ENCODE data around the gene OR52B2. TPM values are rescaled to one million over a fixed set of nuclear protein-coding genes. Genes with fewer than 3 reads are reported as not detected.

OR52B2 gene
- total and polyA plus RNA-seq, 8 donors: not detected

- no peak for DNase-seq
- 71 to 90% (median 82%) methylated on average over 1 of the region's 1 CpG; no CpG with 5 or more reads in 1 of the 5 donors for WGBS, 5 donors
- intact Hi-C loops (cut with DNase I; ENCODE audit: low total_unique reads): no loop called here
- Histone ChIP-seq H3K27me3 (no peaks in the 10 kb centered on the region), H3K4me1 (no peaks in the 10 kb centered on the region), H3K27ac (peak overlapping the region in 1 of 5 donors; percentile 44), H3K36me3 (no peaks in the 10 kb centered on the region), H3K9me3 (no peaks in the 10 kb centered on the region), H3K4me3 (no peak overlapping the region)
- TF ChIP-seq EP300 (IDR thresholded peaks at IDR 0.05): no peak
- TF ChIP-seq CTCF (IDR thresholded peaks at IDR 0.05): no peak
- no peak for TF ChIP-seq POLR2A (IDR thresholded peaks at IDR 0.05)
- TF ChIP-seq POLR2AphosphoS5 (IDR thresholded peaks at IDR 0.05): no peak
Observed at GRCh38 chr11:6129011-6129410, 41.1 kb downstream of the OR52B2 start.

GRCh38 chr11:6127881-6128280, 42.2 kb downstream of the OR52B2 start:
- Histone ChIP-seq H3K27ac (no peak overlapping the region), H3K4me1 (no peaks in the 10 kb centered on the region), H3K36me3 (no peaks in the 10 kb centered on the region), H3K27me3 (no peaks in the 10 kb centered on the region), H3K9me3 (no peaks in the 10 kb centered on the region), H3K4me3 (no peak overlapping the region)
- intact Hi-C loops (cut with DNase I; ENCODE audit: low total_unique reads): no loop called here
- 47 to 53% (median 49%) methylated on average over 4 of the region's 4 CpGs for WGBS, 5 donors
- no peak for DNase-seq
- no peak for TF ChIP-seq POLR2AphosphoS5 (IDR thresholded peaks at IDR 0.05)
- TF ChIP-seq EP300 (IDR thresholded peaks at IDR 0.05): no peak
- TF ChIP-seq POLR2A (IDR thresholded peaks at IDR 0.05): no peak
- no peak for TF ChIP-seq CTCF (IDR thresholded peaks at IDR 0.05)

GRCh38 chr11:6124245-6124644, 45.9 kb downstream of the OR52B2 start:
- Histone ChIP-seq H3K36me3 (no peaks in the 10 kb centered on the region), H3K4me1 (no peaks in the 10 kb centered on the region), H3K27me3 (no peaks in the 10 kb centered on the region), H3K4me3 (no peak overlapping the region), H3K9me3 (no peaks in the 10 kb centered on the region), H3K27ac (no peak overlapping the region)
- intact Hi-C loops (cut with DNase I; ENCODE audit: low total_unique reads): no loop called here
- no peak for DNase-seq
- TF ChIP-seq POLR2A (IDR thresholded peaks at IDR 0.05) (no peak), EP300 (IDR thresholded peaks at IDR 0.05) (no peak), POLR2AphosphoS5 (IDR thresholded peaks at IDR 0.05) (no peak), CTCF (IDR thresholded peaks at IDR 0.05) (no peak)
- 50 to 61% (median 52%) methylated on average over 3 of the region's 3 CpGs for WGBS, 5 donors

Other genes with a start within 250 kb of the OR52B2 start
- not detected for gene OR56A3, start 228.1 kb downstream of the OR52B2 start, total RNA-seq
- gene OR56A3, start 228.1 kb downstream of the OR52B2 start, polyA plus RNA-seq: not detected
- gene OR56A5, start 201.8 kb downstream of the OR52B2 start, total RNA-seq: not detected
- not detected for gene OR56A5, start 201.8 kb downstream of the OR52B2 start, polyA plus RNA-seq
- gene OR52L1, start 183.3 kb downstream of the OR52B2 start, total RNA-seq: not detected
- not detected for gene OR52L1, start 183.3 kb downstream of the OR52B2 start, polyA plus RNA-seq
- gene OR56A4, start 163.4 kb downstream of the OR52B2 start, total RNA-seq: not detected
- not detected for gene OR56A4, start 163.4 kb downstream of the OR52B2 start, polyA plus RNA-seq
- gene OR56A1, start 139.6 kb downstream of the OR52B2 start, total RNA-seq: under 1 TPM in 1 of 5 donors, not detected in 4; 0.18 TPM
- not detected for gene OR56A1, start 139.6 kb downstream of the OR52B2 start, polyA plus RNA-seq
- not detected for gene OR56B4, start 62.6 kb downstream of the OR52B2 start, total RNA-seq
- under 1 TPM in 1 of 3 donors, not detected in 2; 0.61 TPM for gene OR56B4, start 62.6 kb downstream of the OR52B2 start, polyA plus RNA-seq
- not detected for gene OR52W1, start 28.9 kb upstream of the OR52B2 start, total RNA-seq
- gene OR52W1, start 28.9 kb upstream of the OR52B2 start, polyA plus RNA-seq: not detected
- gene C11orf42, start 35.2 kb upstream of the OR52B2 start, total RNA-seq: not detected
- not detected for gene C11orf42, start 35.2 kb upstream of the OR52B2 start, polyA plus RNA-seq
- 100 to 1,000 TPM in 2 of 5 donors, 10 to 100 TPM in 3; 22.9 to 324 (median 44.6) TPM for gene FHIP1B, start 64.3 kb upstream of the OR52B2 start, total RNA-seq
- 10 to 100 TPM; 17.0 to 32.1 (median 19.6) TPM for gene FHIP1B, start 64.3 kb upstream of the OR52B2 start, polyA plus RNA-seq
- not detected for gene CNGA4, start 68.8 kb upstream of the OR52B2 start, total RNA-seq
- under 1 TPM in 1 of 3 donors, not detected in 2; 0.08 TPM for gene CNGA4, start 68.8 kb upstream of the OR52B2 start, polyA plus RNA-seq
- 10 to 100 TPM in 4 of 5 donors, not detected in 1; 17.5 to 47.8 (median 30.2) TPM for gene CCKBR, start 89.5 kb upstream of the OR52B2 start, total RNA-seq
- 10 to 100 TPM in 1 of 3 donors, 1 to 10 TPM in 2; 6.5 to 11.5 (median 7.5) TPM for gene CCKBR, start 89.5 kb upstream of the OR52B2 start, polyA plus RNA-seq
- 100 to 1,000 TPM in 1 of 5 donors, 10 to 100 TPM in 4; 12.8 to 166 (median 22.9) TPM for gene CAVIN3, start 150.2 kb upstream of the OR52B2 start, total RNA-seq
- gene CAVIN3, start 150.2 kb upstream of the OR52B2 start, polyA plus RNA-seq: 100 to 1,000 TPM in 1 of 3 donors, 10 to 100 TPM in 2; 51.1 to 119 (median 68.4) TPM
- 10 to 100 TPM in 3 of 5 donors, 1 to 10 TPM in 2; 7.6 to 66.9 (median 31.4) TPM for gene SMPD1, start 220.1 kb upstream of the OR52B2 start, total RNA-seq
- gene SMPD1, start 220.1 kb upstream of the OR52B2 start, polyA plus RNA-seq: 10 to 100 TPM; 16.0 to 20.2 (median 16.9) TPM
- gene APBB1, start 248.8 kb upstream of the OR52B2 start, total RNA-seq: 10 to 100 TPM; 19.4 to 60.1 (median 26.6) TPM
- 10 to 100 TPM; 18.8 to 22.8 (median 19.5) TPM for gene APBB1, start 248.8 kb upstream of the OR52B2 start, polyA plus RNA-seq

Measured in stomach (tissue), 9 donors.